ENCODE measurements around the gene CTXN2. TPM values are rescaled to one million over a fixed set of nuclear protein-coding genes. Genes with fewer than 3 reads are reported as not detected.

CTXN2 gene
- total and polyA plus RNA-seq, 10 of the 15 experiments (the other 5 are each of a cell fraction or from before 2014, with no cell fraction given): 0.01 to 0.09 TPM; not detected in 8

GRCh38 chr15:48177383-48177765 is 14.1 kb upstream of the CTXN2 start:
- CTCF ChIA-PET: interaction anchor here (1.1 to 1.9 kb wide), 2 partner anchors 109 to 375 kb away, joined by 3 to 5 read pairs; no protein-coding TSS in a partner anchor
- POLR2A ChIA-PET: interaction anchor here (0.6 to 0.9 kb wide), 2 partner anchors 44 to 154 kb away, joined by 3 read pairs; partner anchors contain the start of gene DUT
- FAIRE-seq (no peak), DNase-seq (ENCODE audit: low read depth, low spot score) (peak; percentile 11), ATAC-seq (peak; percentile 77)
- peak overlapping the region; percentile 37 for H2AFZ ChIP-seq (ENCODE audit: control insufficient read depth, low read depth, low read length)
- in situ Hi-C loops (cut with MboI): no loop called here
- RAD21 ChIA-PET (ENCODE audit: unreplicated experiment): interaction anchor here (0.9 to 1.5 kb wide), 5 partner anchors 23 to 65 kb away, joined by 3 to 5 read pairs (median 3); no protein-coding TSS in a partner anchor
- BruUV-seq (replicated peaks): no TSS peak
- H3K9ac ChIP-seq (ENCODE audit: control insufficient read depth, insufficient read depth, low read length): peak overlapping the region; percentile 81
- no peaks in the 10 kb centered on the region; a peak in 1 of 4 replicates for H3K36me3 ChIP-seq (ENCODE audit: control insufficient read depth in 2 of 2, insufficient read depth in 2 of 2, low read length in 1 of 2)
- H4K20me1 ChIP-seq (ENCODE audit: control insufficient read depth, insufficient read depth): no peaks in the 10 kb centered on the region
- peaks cover 15% of the 10 kb centered on the region; the same call in 1 of the 2 replicates for H3K4me1 ChIP-seq (ENCODE audit: control insufficient read depth, insufficient read depth, low read length)
- SMC1A ChIA-PET (ENCODE audit: uncharacterized antibody, unreplicated experiment): interaction anchor here (0.7 to 2.0 kb wide), 3 partner anchors 9 to 36 kb away, joined by 4 to 8 read pairs (median 4); no protein-coding TSS in a partner anchor
- H3K27me3 ChIP-seq (replicated peaks in 1 of 2; ENCODE audit: control insufficient read depth in 2 of 2, insufficient read depth in 2 of 2, low read length in 1 of 2): no peaks in the 10 kb centered on the region
- H3K9me3 ChIP-seq (replicated peaks; ENCODE audit: control insufficient read depth, insufficient read depth, low read length): peaks cover 5% of the 10 kb centered on the region; the same call in 2 of the 3 replicates
- intact Hi-C loops (cut with micrococcal nuclease; ENCODE audit: unreplicated experiment): no loop called here
- TF ChIP-seq TCF12 (IDR thresholded peaks at IDR 0.05; ENCODE audit: low read depth, low read length) (no peak), FOXM1 (IDR thresholded peaks at IDR 0.05; ENCODE audit: low read depth, low read length) (no peak), ATF2 (IDR thresholded peaks at IDR 0.05; ENCODE audit: low read length) (peak; percentile 76), ATF7 (IDR thresholded peaks at IDR 0.05; ENCODE audit: low read depth) (peak; percentile 99), STAT3 (IDR thresholded peaks at IDR 0.05; ENCODE audit: low read depth, low read length) (no peak), KLF5 (IDR thresholded peaks at IDR 0.05; ENCODE audit: partially characterized antibody) (no peak), DPF2 (IDR thresholded peaks at IDR 0.05) (no peak), IKZF2 (IDR thresholded peaks at IDR 0.05) (peak in 1 of 2 experiments; percentile 39; a peak in 1 of 4 replicates), IRF3 (IDR thresholded peaks at IDR 0.05) (no peak), JUNB (IDR thresholded peaks at IDR 0.05) (peak; percentile 42)
- H3K4me3 ChIP-seq: peak overlapping the region; percentile 92
- H3K4me2 ChIP-seq (ENCODE audit: control insufficient read depth, insufficient read depth): peak overlapping the region; percentile 85
- peak overlapping the region; percentile 65 for H3K27ac ChIP-seq (ENCODE audit: control insufficient read depth, insufficient read depth)
- H3K79me2 ChIP-seq (ENCODE audit: control insufficient read depth, insufficient read depth, low read length): peaks cover 38% of the 10 kb centered on the region
- under 1% methylated on average over 10 of the region's 10 CpGs for WGBS (ENCODE audit: insufficient coverage, insufficient replicate concordance, low lambda C conversion rate, missing lambda C conversion rate)
